Renal cortical epithelial cell (primary cell): Measurements from ENCODE around the gene CEP41. TPM values are rescaled to one million over a fixed set of nuclear protein-coding genes. Genes with fewer than 3 reads are reported as not detected.

Experiments used
- DNase-seq: peaks from one replicate; pipeline ENCODE4 v3.0.0-alpha.2; 2011; ENCODE audit warnings: low read depth
- total RNA-seq: library from RNA; depleted of rRNA; stranded (reverse); fragments of >200 nt; gene quantifications from 2 replicates; pipeline ENCODE4 v1.2.3, GENCODE V29; 2014

The CEP41 gene
- total RNA-seq, result 11.3 and 18.7 TPM in 2 replicates

GRCh38 chr7:130440527-130441365 is at the start of gene CEP41:
Gene CEP41, minus strand, starts transcription at chr7:130441016. Its CDS starts 50 bp downstream, at chr7:130440966.
- peak; percentile 91 for DNase-seq

GRCh38 chr7:130490311-130490791 is 49.5 kb upstream of the CEP41 start:
- DNase-seq, result no peak

GRCh38 chr7:130489140-130489983 is 48.5 kb upstream of the CEP41 start:
- DNase-seq, result peak; percentile 40

GRCh38 chr7:130488392-130489139 is 47.8 kb upstream of the CEP41 start:
- no peak for DNase-seq

GRCh38 chr7:130486954-130487436 is 46.2 kb upstream of the CEP41 start:
- peak; percentile 77 for DNase-seq

- no peak for DNase-seq
Observed at GRCh38 chr7:130486114-130486953, 45.5 kb upstream of the CEP41 start.

GRCh38 chr7:130485734-130486113 is 44.9 kb upstream of the CEP41 start:
- no peak for DNase-seq

GRCh38 chr7:130483031-130483430 is 42.2 kb upstream of the CEP41 start:
- DNase-seq, result peak; percentile 67

- peak; percentile 40 for DNase-seq
Observed at GRCh38 chr7:130481898-130482297, 41.1 kb upstream of the CEP41 start.

GRCh38 chr7:130479716-130480400 is 39.0 kb upstream of the CEP41 start:
- DNase-seq, result no peak

GRCh38 chr7:130478991-130479390 is 38.2 kb upstream of the CEP41 start:
- no peak for DNase-seq

- no peak for DNase-seq
Observed at GRCh38 chr7:130476297-130477150, 35.7 kb upstream of the CEP41 start.

GRCh38 chr7:130475776-130476175 is 35.0 kb upstream of the CEP41 start:
- DNase-seq, result no peak

- DNase-seq, result no peak
Observed at GRCh38 chr7:130473876-130474275, 33.1 kb upstream of the CEP41 start.

GRCh38 chr7:130473289-130473688 is 32.5 kb upstream of the CEP41 start:
- no peak for DNase-seq

- no peak for DNase-seq
Observed at GRCh38 chr7:130471974-130472373, 31.2 kb upstream of the CEP41 start.

- DNase-seq, result no peak
Observed at GRCh38 chr7:130468612-130469011, 27.8 kb upstream of the CEP41 start.

- DNase-seq, result no peak
Observed at GRCh38 chr7:130463553-130464434, 23.0 kb upstream of the CEP41 start.
